OCI-M1 (cell line): ENCODE data around the gene CTDSPL2.
"Not testable (repeated sequence)": the region's sequence is repeated elsewhere in the genome, so short reads cannot be mapped to it uniquely, and the experiment has no call there.

ENCODE experiments used
- DNase-seq: peaks from one replicate; lab custom pipeline; 2025; lab: John Stamatoyannopoulos, UW

CTDSPL2 gene

GRCh38 chr15:44426975-44427755 is at the start of gene CTDSPL2:
Gene CTDSPL2, plus strand, starts transcription at chr15:44427629. Its CDS starts 31,386 bp downstream, at chr15:44459015.
- DNase-seq, result peak; percentile 99

GRCh38 chr15:44381236-44381635 is 46.2 kb upstream of the CTDSPL2 start:
- peak; percentile 31 for DNase-seq

- no peak for DNase-seq
Measured at GRCh38 chr15:44385344-44385942, 42.0 kb upstream of the CTDSPL2 start.

- no peak for DNase-seq
Measured at GRCh38 chr15:44394062-44394461, 33.4 kb upstream of the CTDSPL2 start.

GRCh38 chr15:44394562-44394961 is 32.9 kb upstream of the CTDSPL2 start:
- DNase-seq, result no peak

GRCh38 chr15:44397869-44398268 is 29.6 kb upstream of the CTDSPL2 start:
- no peak for DNase-seq

GRCh38 chr15:44414001-44414400 is 13.4 kb upstream of the CTDSPL2 start:
- no peak for DNase-seq

- peak; percentile 76 for DNase-seq
Measured at GRCh38 chr15:44427756-44428724, 611 bp downstream of the CTDSPL2 start.

GRCh38 chr15:44435893-44436667 is 8.7 kb downstream of the CTDSPL2 start:
- DNase-seq, result no peak

- no peak for DNase-seq
Measured at GRCh38 chr15:44438402-44438801, 11.0 kb downstream of the CTDSPL2 start.

GRCh38 chr15:44441095-44441501 is 13.7 kb downstream of the CTDSPL2 start:
- DNase-seq, result peak; percentile 78

- no peak for DNase-seq
Measured at GRCh38 chr15:44443515-44443914, 16.1 kb downstream of the CTDSPL2 start.

GRCh38 chr15:44447772-44448376 is 20.4 kb downstream of the CTDSPL2 start:
- DNase-seq, result no peak

- no peak for DNase-seq
Measured at GRCh38 chr15:44450172-44450571, 22.7 kb downstream of the CTDSPL2 start.

- not testable (repeated sequence) for DNase-seq
Measured at GRCh38 chr15:44453578-44454283, 26.3 kb downstream of the CTDSPL2 start.

GRCh38 chr15:44458429-44458828 is 31.0 kb downstream of the CTDSPL2 start:
- no peak for DNase-seq

GRCh38 chr15:44468709-44469385 is 41.4 kb downstream of the CTDSPL2 start:
- DNase-seq, result no peak

GRCh38 chr15:44471885-44472455 is 44.5 kb downstream of the CTDSPL2 start:
- no peak for DNase-seq

GRCh38 chr15:44479343-44479742 is 51.9 kb downstream of the CTDSPL2 start:
- DNase-seq, result no peak

- DNase-seq, result no peak
Measured at GRCh38 chr15:44482090-44482489, 54.7 kb downstream of the CTDSPL2 start.
